HEK293T (cell line): ENCODE measurements around the gene RBM18.

ENCODE experiments used
- BHLHE40 ChIP-seq: fragments of 450-650 bp; IDR thresholded peaks from 2 replicates; pipeline ENCODE4 v1.6.1; 2016; ENCODE audit warnings: mild to moderate bottlenecking, moderate library complexity, borderline replicate concordance
- ELF4 ChIP-seq: fragments of 450-650 bp; IDR thresholded peaks from 2 replicates; pipeline ENCODE4 v1.6.1; 2017; ENCODE audit warnings: antibody characterized with exemption
- FOXA1 ChIP-seq: fragments of 450-650 bp; IDR thresholded peaks from 2 replicates; pipeline ENCODE4 v1.6.1; 2016; ENCODE audit warnings: mild to moderate bottlenecking
- HDGF ChIP-seq: fragments of 450-650 bp; IDR thresholded peaks from 2 replicates; pipeline ENCODE4 v1.6.1; 2017; ENCODE audit warnings: antibody characterized with exemption, borderline replicate concordance
- SP1 ChIP-seq: fragments of 450-650 bp; IDR thresholded peaks from 2 replicates; pipeline ENCODE4 v1.6.1; 2017
- SUZ12 ChIP-seq: fragments of 450-650 bp; IDR thresholded peaks from 2 replicates; pipeline ENCODE4 v1.6.1; 2016; ENCODE audit warnings: mild to moderate bottlenecking
- ZNF384 ChIP-seq: fragments of 450-650 bp; IDR thresholded peaks from 2 replicates; pipeline ENCODE4 v1.6.1; 2016

GRCh38 chr9:122232796-122233306, 31.8 kb downstream of the RBM18 start:
- TF ChIP-seq ZNF384 = no peak
- no peak for TF ChIP-seq BHLHE40
- TF ChIP-seq FOXA1 = no peak
- no peak for TF ChIP-seq HDGF
- TF ChIP-seq SP1 = no peak
- TF ChIP-seq SUZ12 = no peak
- no peak for TF ChIP-seq ELF4
